K562 (cell line): Measurements from ENCODE around the gene KISS1. TPM values are rescaled to one million over a fixed set of nuclear protein-coding genes. Genes with fewer than 3 reads are reported as not detected.

Experiments
- ATAC-seq: fragments of 200-7000 bp; cut with Tn5 transposase; 3 replicates; pipeline ENCODE4 v1.9.1; 2020; ENCODE audit warnings: moderate library complexity
- Bru-seq: library from RNA; stranded (reverse); fragments of 400-500 nt; gene quantifications from one replicate; lab custom pipeline; 2021; lab: Mats Ljungman, UMichigan
- BruChase-seq, 2 experiments: library from RNA; stranded (reverse); fragments of 400-500 nt; gene quantifications; one replicate each; lab custom pipeline; 2021; lab: Mats Ljungman, UMichigan
- BruUV-seq: library from RNA; stranded (reverse); fragments of 400-500 nt; replicated peaks from 2 replicates; lab custom pipeline; 2021; lab: Mats Ljungman, UMichigan
- CTCF ChIA-PET: fragments of 300-600 bp; formaldehyde crosslinking; extraction: SDS; loops from one replicate; lab custom pipeline; 2021; ENCODE audit warnings: low intra/inter-chr PET ratio; lab: Yijun Ruan, JAX
- POLR2A ChIA-PET: fragments of 300-600, 350-650 bp; sonication (Branson Sonifier 250); formaldehyde crosslinking; extraction: SDS; loops from one replicate; lab custom pipeline; 2021; ENCODE audit warnings: antibody characterized with exemption, inconsistent platforms; lab: Yijun Ruan, JAX
- DNase-seq, 4 experiments: peaks; one replicate each; pipeline versions ENCODE4 v3.0.0 to v3.0.0-alpha.2; 2011 to 2018; ENCODE audit warnings: low spot score in 3 of 4, mixed read lengths in 3 of 4; ENCODE audit errors: extremely low read depth in 1 of 4
- FAIRE-seq: peaks from 2 replicates; lab custom pipeline; 2011; peaks lifted over from hg19 to GRCh38; lab: Jason Lieb, UNC
- H2AFZ ChIP-seq: 2 replicates; pipeline ENCODE4 v1.6.0; 2011; ENCODE audit warnings: low read depth, low read length, control low read depth, inconsistent platforms
- H3K27ac ChIP-seq: fragments of 200-600 bp; 3 replicates; pipeline ENCODE4 v1.8.0; 2011; ENCODE audit warnings: low read depth, mild to moderate bottlenecking, control low read depth, inconsistent platforms, low read length, moderate library complexity, mixed read lengths; ENCODE audit errors: extremely low read depth
- H3K27me3 ChIP-seq, 2 experiments: fragments of 300-600 bp in 1 of 2; 2 replicates in 1 of 2; 3 replicates in 1 of 2; pipeline versions ENCODE4 v1.6.0 to v1.8.0; 2011; ENCODE audit warnings: inconsistent platforms in 2 of 2, low read length in 2 of 2, mild to moderate bottlenecking in 1 of 2, mixed read lengths in 1 of 2, moderate library complexity in 1 of 2; ENCODE audit not compliant: control insufficient read depth in 2 of 2, insufficient read depth in 2 of 2
- H3K36me3 ChIP-seq: fragments of 300-600 bp; 3 replicates; pipeline ENCODE4 v1.8.0; 2011; ENCODE audit warnings: mild to moderate bottlenecking, low read length, inconsistent platforms; ENCODE audit not compliant: control insufficient read depth, insufficient read depth
- H3K4me1 ChIP-seq, 2 experiments: fragments of 200-600 bp in 1 of 2; replicated peaks in 1 of 2; 2 replicates in 1 of 2; 3 replicates in 1 of 2; pipeline versions ENCODE4 v1.5.1 to v1.8.0; 2011; ENCODE audit warnings: inconsistent platforms in 2 of 2, low read length in 2 of 2, mild to moderate bottlenecking in 1 of 2, mixed read lengths in 1 of 2, moderate library complexity in 1 of 2; ENCODE audit not compliant: control insufficient read depth in 2 of 2, insufficient read depth in 2 of 2
- H3K4me2 ChIP-seq: 2 replicates; pipeline ENCODE4 v1.6.1; 2011; ENCODE audit warnings: low read length, control low read depth, inconsistent platforms, mixed read lengths; ENCODE audit not compliant: insufficient read depth
- H3K4me3 ChIP-seq: fragments of 200-600 bp; sonication (generic), shearing (Covaris generic); 2 replicates; pipeline ENCODE4 v1.5.1; 2016; ENCODE audit warnings: control low read depth, inconsistent platforms
- H3K79me2 ChIP-seq: fragments of 200-600 bp; 3 replicates; pipeline ENCODE4 v1.8.0; 2011; ENCODE audit warnings: low read length, inconsistent platforms; ENCODE audit not compliant: control insufficient read depth, insufficient read depth
- H3K9ac ChIP-seq, 2 experiments: 2 replicates each; pipeline versions ENCODE4 v1.6.0 to v1.6.1; 2011; ENCODE audit warnings: low read depth in 2 of 2, low read length in 2 of 2, control low read depth in 1 of 2, inconsistent platforms in 1 of 2, mild to moderate bottlenecking in 1 of 2, mixed read lengths in 1 of 2; ENCODE audit not compliant: insufficient read depth in 1 of 2
- H3K9me1 ChIP-seq: one replicate; pipeline ENCODE4 v1.6.0; 2011; ENCODE audit warnings: inconsistent platforms, mild to moderate bottlenecking, low read length, moderate library complexity; ENCODE audit not compliant: control insufficient read depth, insufficient read depth
- H3K9me3 ChIP-seq: replicated peaks from 2 replicates; pipeline ENCODE4 v1.5.1; 2011; ENCODE audit warnings: low read depth, low read length, inconsistent platforms; ENCODE audit not compliant: control insufficient read depth, insufficient read depth
- H4K20me1 ChIP-seq: replicated peaks from 2 replicates; pipeline ENCODE4 v1.6.1; 2011; ENCODE audit warnings: low read length, inconsistent platforms, mixed read lengths; ENCODE audit not compliant: control insufficient read depth, insufficient read depth
- COPS2 ChIP-seq: fragments of 450-650 bp; conservative IDR thresholded peaks from 2 replicates; pipeline ENCODE4 v1.6.1; 2016; ENCODE audit warnings: mild to moderate bottlenecking, moderate library complexity
- CREM ChIP-seq: IDR thresholded peaks from 2 replicates; pipeline ENCODE4 v1.6.1; 2014; ENCODE audit warnings: antibody characterized with exemption, low read depth
- MEF2A ChIP-seq: IDR thresholded peaks from 2 replicates; pipeline ENCODE4 v1.6.1; 2011; ENCODE audit warnings: low read depth, mild to moderate bottlenecking, low read length, moderate library complexity; ENCODE audit not compliant: control insufficient read depth
- NCOA4 ChIP-seq: fragments of 450-650 bp; IDR thresholded peaks from 2 replicates; pipeline ENCODE4 v1.6.1; 2018; ENCODE audit warnings: mild to moderate bottlenecking; ENCODE audit not compliant: partially characterized antibody
- PML ChIP-seq: IDR thresholded peaks from 2 replicates; pipeline ENCODE4 v1.6.1; 2012; ENCODE audit warnings: low read length, inconsistent platforms
- POLR2G ChIP-seq: fragments of 200-400 bp; formaldehyde crosslinking; IDR thresholded peaks from 2 replicates; pipeline ENCODE4 v1.6.1; 2017; ENCODE audit warnings: low read depth, mild to moderate bottlenecking, antibody characterized with exemption, low read length, moderate library complexity
- POLR3A ChIP-seq: IDR thresholded peaks from 2 replicates; pipeline ENCODE4 v1.6.1; 2011; ENCODE audit warnings: borderline replicate concordance, mild to moderate bottlenecking, moderate library complexity; ENCODE audit not compliant: insufficient read length, insufficient read depth; ENCODE audit errors: extremely low read depth
- RBM34 ChIP-seq: fragments of 200-400 bp; formaldehyde crosslinking; IDR thresholded peaks from 2 replicates; pipeline ENCODE4 v1.6.1; 2018; ENCODE audit warnings: low read length, borderline replicate concordance; ENCODE audit not compliant: insufficient read depth
- SP1 ChIP-seq: sonication (generic); formaldehyde crosslinking; IDR thresholded peaks from 2 replicates; pipeline ENCODE4 v1.8.1; 2022; ENCODE audit warnings: mild to moderate bottlenecking, missing genetic modification reagents
- ZNF121 ChIP-seq: sonication (generic); formaldehyde crosslinking; conservative IDR thresholded peaks from 2 replicates; pipeline ENCODE4 v1.8.0; 2022; ENCODE audit warnings: missing genetic modification reagents
- ZNF184 ChIP-seq: sonication (generic); formaldehyde crosslinking; IDR thresholded peaks from 2 replicates; pipeline ENCODE4 v1.5.0; 2020; ENCODE audit warnings: missing genetic modification reagents
- ZNF507 ChIP-seq: conservative IDR thresholded peaks from 2 replicates; pipeline ENCODE4 v1.6.1; 2017; ENCODE audit warnings: missing genetic modification characterization, missing compliant biosample characterization
- ZNF695 ChIP-seq: fragments of 450-650 bp; formaldehyde crosslinking; IDR thresholded peaks from 2 replicates; pipeline ENCODE4 v1.4.0; 2020; ENCODE audit warnings: mild to moderate bottlenecking, moderate library complexity
- WGBS: fragments of 100-300 bp; shearing (Covaris generic); methylation state at CpG from one replicate; pipeline ENCODE4 v1.1.6; 2016; ENCODE audit warnings: low coverage, mixed read lengths; ENCODE audit not compliant: insufficient coverage; ENCODE audit errors: missing lambda C conversion rate; 5-methylcytosine and 5-hydroxymethylcytosine counted together
- in situ Hi-C: fragments of 300-500 bp; cut with MboI; formaldehyde crosslinking; loops from 4 replicates; pipeline ENCODE4 v1.15.0; 2018; ENCODE audit warnings: inconsistent platforms, mixed read lengths
- intact Hi-C: fragments of 100-400 bp; cut with micrococcal nuclease; formaldehyde crosslinking; loops from 2 replicates; pipeline ENCODE4 v1.14.2; 2022
- long read RNA-seq, 3 experiments: library from polyadenylated mRNA in 2 of 3; library from RNA in 1 of 3; unstranded in 2 of 3; stranded (forward) in 1 of 3; transcript quantifications; one replicate each; pipeline ENCODE4 v2.0.0, GENCODE V29; 2019 to 2022
- polyA minus RNA-seq, 3 experiments: library from RNA; depleted of rRNA, polyadenylated mRNA; stranded (reverse); fragments of >200 nt; gene quantifications; 2 replicates each; pipeline ENCODE4 v1.2.3, GENCODE V29; 2011
- polyA plus RNA-seq, 8 experiments: library from polyadenylated mRNA; depleted of rRNA in 4 of 8; stranded (reverse) in 5 of 8; unstranded in 3 of 8; fragments of >200 nt; fragmentation: Nextera tagmentation in 2 of 8; fragmentation: Illumina TruSeq in 1 of 8; extraction: Ambion mirVana in 2 of 8; extraction: Trizol in 1 of 8; gene quantifications; 2 replicates each; pipeline versions ENCODE4 v1.2.1 to v1.2.3, GENCODE V29; 2011 to 2014; ENCODE audit warnings: inconsistent platforms in 1 of 8, missing spikeins in 1 of 8
- total RNA-seq, 7 experiments: library from RNA; depleted of rRNA in 6 of 7; stranded (reverse); fragments of >200 nt in 6 of 7; fragmentation: Illumina TruSeq in 2 of 7; extraction: Trizol in 2 of 7; gene quantifications; 2 replicates each; pipeline versions ENCODE4 v1.2.1 to v1.2.3, GENCODE V29; 2011 to 2021; ENCODE audit warnings: low replicate concordance in 1 of 7
- TF ChIP-seq, protein P1 (sequence below): fragments of 250-450 bp; sonication (Bioruptor Pico); IDR thresholded peaks from 2 replicates; pipeline ENCODE4 v1.5.0; 2021
- TF ChIP-seq, protein P2 (sequence below), 2 experiments: IDR thresholded peaks in 1 of 2; conservative IDR thresholded peaks in 1 of 2; 2 replicates each; pipeline ENCODE4 v1.6.1; 2016; ENCODE audit warnings: low read depth in 2 of 2, mild to moderate bottlenecking in 1 of 2, missing compliant biosample characterization in 1 of 2, missing genetic modification characterization in 1 of 2, moderate library complexity in 1 of 2

KISS1 gene
- total RNA-seq (2011; cell fraction: chromatin; rRNA removed; ENCODE audit: low replicate concordance), result not detected in 2 replicates
- not detected in 2 replicates for total RNA-seq (2011; cell fraction: nucleolus; rRNA removed)
- total RNA-seq (2011; cell fraction: nucleoplasm; rRNA removed), result not detected in 2 replicates
- total RNA-seq (2014; rRNA removed) (not detected in 2 replicates), total RNA-seq (2014; rRNA removed; fragmentation: Illumina TruSeq; extraction: Trizol) (not detected in 2 replicates), total RNA-seq (2015; rRNA removed; fragmentation: Illumina TruSeq; extraction: Trizol) (not detected in 2 replicates), total RNA-seq (2021) (not detected in 2 replicates), polyA plus RNA-seq (2011; rRNA removed) (0.31 TPM in 1 of 2 replicates, not detected in the other), polyA plus RNA-seq (2014; fragmentation: Illumina TruSeq; extraction: Trizol) (not detected in 2 replicates), polyA plus RNA-seq (2014; fragmentation: Nextera tagmentation; extraction: Ambion mirVana) (not detected), polyA plus RNA-seq (2014; rRNA removed) (not detected in 2 replicates), polyA minus RNA-seq (2011; rRNA and poly(A)+ RNA removed) (not detected in 2 replicates), Bru-seq, nascent RNA (percentile 11 among the genes with signal in this experiment), BruChase-seq, experiment 1, labeled RNA remaining after a 2-hour chase (not detected), BruChase-seq, experiment 2, labeled RNA remaining after a 6-hour chase (not detected)
- polyA plus RNA-seq (2011; cell fraction: cytosol; rRNA removed), result 0.58 TPM in 1 of 2 replicates, not detected in the other
- not detected in 2 replicates for polyA plus RNA-seq (2011; cell fraction: nucleus; rRNA removed)
- not detected in 2 replicates for polyA plus RNA-seq (2012)
- polyA minus RNA-seq (2011; cell fraction: cytosol; rRNA and poly(A)+ RNA removed), result not detected in 2 replicates
- not detected in 2 replicates for polyA minus RNA-seq (2011; cell fraction: nucleus; rRNA and poly(A)+ RNA removed)
- long read RNA-seq, experiment 1, result 0 reads
- long read RNA-seq, experiment 2, result 0 reads
- long read RNA-seq, experiment 3, result 0 reads

GRCh38 chr1:204196068-204196795, at the start of gene KISS1:
Gene KISS1, minus strand, starts transcription at chr1:204196491. Its CDS starts 3,615 bp downstream, at chr1:204192876.
- in situ Hi-C loops, result no loop called here
- H3K4me1 ChIP-seq, result no peaks in the 10 kb centered on the region
- H3K9ac ChIP-seq, result no peak within 1 kb of the TSS
- ChIA-PET POLR2A (no interaction called here), CTCF (no interaction called here)
- H3K36me3 ChIP-seq, result no peaks in the 10 kb centered on the region
- DNase-seq, result no peak
- no peaks in the 10 kb centered on the region for H3K9me1 ChIP-seq
- no TSS peak for BruUV-seq
- no peak; the same call in 2 of the 3 replicates for ATAC-seq
- no peak within 1 kb of the TSS for H3K4me2 ChIP-seq
- H3K27ac ChIP-seq, result no peak within 1 kb of the TSS
- H3K9me3 ChIP-seq, result no peaks in the 10 kb centered on the region; the same call in 1 of the 2 replicates
- no peak for FAIRE-seq
- H3K4me3 ChIP-seq, result no peak within 1 kb of the TSS
- no peaks in the 10 kb centered on the region for H4K20me1 ChIP-seq
- peaks cover 22 to 74% of the 10 kb centered on the region in 2 experiments; a peak in 4 of 5 replicates for H3K27me3 ChIP-seq
- intact Hi-C loops, result no loop called here
- under 1% methylated on average over 18 of the region's 18 CpGs for WGBS
- H2AFZ ChIP-seq, result no peak within 1 kb of the TSS
- no peaks in the 10 kb centered on the region for H3K79me2 ChIP-seq
- TF ChIP-seq RBM34, result no peak
- no peak for TF ChIP-seq SP1 (CRISPR knock-in tag)
- TF ChIP-seq, protein P1, sequence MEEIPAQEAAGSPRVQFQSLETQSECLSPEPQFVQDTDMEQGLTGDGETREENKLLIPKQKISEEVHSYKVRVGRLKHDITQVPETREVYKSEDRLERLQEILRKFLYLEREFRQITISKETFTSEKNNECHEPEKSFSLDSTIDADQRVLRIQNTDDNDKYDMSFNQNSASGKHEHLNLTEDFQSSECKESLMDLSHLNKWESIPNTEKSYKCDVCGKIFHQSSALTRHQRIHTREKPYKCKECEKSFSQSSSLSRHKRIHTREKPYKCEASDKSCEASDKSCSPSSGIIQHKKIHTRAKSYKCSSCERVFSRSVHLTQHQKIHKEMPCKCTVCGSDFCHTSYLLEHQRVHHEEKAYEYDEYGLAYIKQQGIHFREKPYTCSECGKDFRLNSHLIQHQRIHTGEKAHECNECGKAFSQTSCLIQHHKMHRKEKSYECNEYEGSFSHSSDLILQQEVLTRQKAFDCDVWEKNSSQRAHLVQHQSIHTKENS, result no peak
- TF ChIP-seq POLR3A, result no peak
- no peak for TF ChIP-seq NCOA4
- no peak for TF ChIP-seq PML
- TF ChIP-seq MEF2A, result no peak
- TF ChIP-seq, protein P2, sequence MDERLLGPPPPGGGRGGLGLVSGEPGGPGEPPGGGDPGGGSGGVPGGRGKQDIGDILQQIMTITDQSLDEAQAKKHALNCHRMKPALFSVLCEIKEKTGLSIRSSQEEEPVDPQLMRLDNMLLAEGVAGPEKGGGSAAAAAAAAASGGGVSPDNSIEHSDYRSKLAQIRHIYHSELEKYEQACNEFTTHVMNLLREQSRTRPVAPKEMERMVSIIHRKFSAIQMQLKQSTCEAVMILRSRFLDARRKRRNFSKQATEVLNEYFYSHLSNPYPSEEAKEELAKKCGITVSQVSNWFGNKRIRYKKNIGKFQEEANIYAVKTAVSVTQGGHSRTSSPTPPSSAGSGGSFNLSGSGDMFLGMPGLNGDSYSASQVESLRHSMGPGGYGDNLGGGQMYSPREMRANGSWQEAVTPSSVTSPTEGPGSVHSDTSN (CRISPR knock-in tag; IDR thresholded peaks at IDR 0.05; ENCODE audit: low read depth), result no peak
- TF ChIP-seq, protein P2 (tag; conservative IDR thresholded peaks at IDR 0.05; ENCODE audit: low read depth), result no peak
- TF ChIP-seq ZNF121 (CRISPR knock-in tag), result no peak
- TF ChIP-seq ZNF507 (tag), result no peak
- TF ChIP-seq ZNF184 (CRISPR knock-in tag), result no peak
- no peak for TF ChIP-seq COPS2
- TF ChIP-seq CREM, result no peak
- no peak for TF ChIP-seq ZNF695 (CRISPR knock-in tag)
- TF ChIP-seq POLR2G, result no peak
